GM12878 (cell line): ENCODE results near the gene BCL2L12. TPM values are rescaled to one million over a fixed set of nuclear protein-coding genes. Genes with fewer than 3 reads are reported as not detected.

Source experiments
- ATAC-seq: fragments of 200-7000 bp; cut with Tn5 transposase; 3 replicates; pipeline ENCODE4 v1.9.1; 2020; ENCODE audit warnings: mild to moderate bottlenecking, moderate library complexity
- BruUV-seq: library from RNA; stranded (reverse); fragments of 400-500 nt; replicated peaks from 2 replicates; lab custom pipeline; 2021; lab: Mats Ljungman, UMichigan
- CTCF ChIA-PET: fragments of 300-600 bp; sonication (Branson Sonifier 250); formaldehyde crosslinking; extraction: SDS; loops from one replicate; lab custom pipeline; 2021; ENCODE audit warnings: inconsistent platforms; lab: Yijun Ruan, JAX
- POLR2A ChIA-PET: fragments of 350-600 bp; formaldehyde crosslinking; extraction: SDS; loops from one replicate; lab custom pipeline; 2021; ENCODE audit warnings: inconsistent platforms; lab: Charles Lee
- RAD21 ChIA-PET: fragments of 300-600 bp; sonication (Branson Sonifier 250); formaldehyde crosslinking; loops from one replicate; lab custom pipeline; 2023; ENCODE audit warnings: antibody characterized with exemption; ENCODE audit not compliant: unreplicated experiment; lab: Charles Lee
- SMC1A ChIA-PET: fragments of 300-600 bp; sonication (Branson Sonifier 250); formaldehyde crosslinking; loops from one replicate; lab custom pipeline; 2023; ENCODE audit not compliant: unreplicated experiment, uncharacterized antibody; lab: Charles Lee
- DNase-seq: peaks from one replicate; pipeline ENCODE4 v3.0.0-alpha.2; 2011; ENCODE audit warnings: low read depth, low spot score
- FAIRE-seq: peaks from 3 replicates; lab custom pipeline; 2011; peaks lifted over from hg19 to GRCh38; lab: Jason Lieb, UNC
- H2AFZ ChIP-seq: 2 replicates; pipeline ENCODE4 v1.6.0; 2011; ENCODE audit warnings: low read depth, low read length, control low read depth; ENCODE audit not compliant: control insufficient read depth
- H3K27ac ChIP-seq: 2 replicates; pipeline ENCODE4 v1.5.1; 2011; ENCODE audit warnings: control low read depth; ENCODE audit not compliant: control insufficient read depth, insufficient read depth
- H3K27me3 ChIP-seq, 2 experiments: replicated peaks in 1 of 2; 2 replicates each; pipeline versions ENCODE4 v1.6.0 to v1.6.1; 2011; ENCODE audit warnings: low read length in 1 of 2; ENCODE audit not compliant: control insufficient read depth in 2 of 2, insufficient read depth in 2 of 2
- H3K36me3 ChIP-seq, 2 experiments: 2 replicates each; pipeline ENCODE4 v1.5.1; 2011; ENCODE audit warnings: low read length in 1 of 2; ENCODE audit not compliant: control insufficient read depth in 2 of 2, insufficient read depth in 2 of 2
- H3K4me1 ChIP-seq: 2 replicates; pipeline ENCODE4 v1.6.1; 2011; ENCODE audit warnings: mild to moderate bottlenecking, low read length, moderate library complexity, mixed read lengths; ENCODE audit not compliant: control insufficient read depth, insufficient read depth
- H3K4me2 ChIP-seq: 2 replicates; pipeline ENCODE4 v1.6.0; 2011; ENCODE audit warnings: control low read depth; ENCODE audit not compliant: control insufficient read depth, insufficient read depth
- H3K4me3 ChIP-seq: fragments of 200-600 bp; sonication (generic); 2 replicates; pipeline ENCODE4 v1.5.1; 2016
- H3K79me2 ChIP-seq: 2 replicates; pipeline ENCODE4 v1.6.0; 2011; ENCODE audit warnings: low read length; ENCODE audit not compliant: control insufficient read depth, insufficient read depth
- H3K9ac ChIP-seq: 2 replicates; pipeline ENCODE4 v1.8.0; 2011; ENCODE audit warnings: low read length, control low read depth, mixed read lengths; ENCODE audit not compliant: control insufficient read depth, insufficient read depth
- H3K9me3 ChIP-seq: replicated peaks from 3 replicates; pipeline ENCODE4 v1.5.1; 2011; ENCODE audit warnings: mild to moderate bottlenecking, low read length; ENCODE audit not compliant: control insufficient read depth, insufficient read depth
- H4K20me1 ChIP-seq: 2 replicates; pipeline ENCODE4 v1.6.0; 2011; ENCODE audit not compliant: control insufficient read depth, insufficient read depth
- CREB1 ChIP-seq: IDR thresholded peaks from 2 replicates; pipeline ENCODE4 v1.6.1; 2012; ENCODE audit warnings: low read depth, mild to moderate bottlenecking, inconsistent platforms
- E2F4 ChIP-seq: IDR thresholded peaks from 2 replicates; pipeline ENCODE4 v1.6.1; 2012; ENCODE audit warnings: low read depth, low read length, improper control_type of control experiment
- GABPA ChIP-seq: IDR thresholded peaks from 2 replicates; pipeline ENCODE4 v1.6.1; 2014; ENCODE audit warnings: antibody characterized with exemption, low read depth, mild to moderate bottlenecking, inconsistent platforms
- HDAC2 ChIP-seq: fragments of 200-600 bp; sonication (generic); IDR thresholded peaks from 2 replicates; pipeline ENCODE4 v1.6.1; 2017
- PKNOX1 ChIP-seq: fragments of 450-650 bp; IDR thresholded peaks from 2 replicates; pipeline ENCODE4 v1.6.1; 2016; ENCODE audit warnings: mild to moderate bottlenecking
- POU2F2 ChIP-seq: IDR thresholded peaks from 3 replicates; pipeline ENCODE4 v1.6.1; 2011; ENCODE audit warnings: low read depth, mild to moderate bottlenecking, low read length, borderline replicate concordance
- SMAD5 ChIP-seq: IDR thresholded peaks from 2 replicates; pipeline ENCODE4 v1.6.1; 2016; ENCODE audit warnings: antibody characterized with exemption, low read depth
- TCF3 ChIP-seq: IDR thresholded peaks from 2 replicates; pipeline ENCODE4 v1.6.1; 2012; ENCODE audit warnings: low read depth, mild to moderate bottlenecking, low read length, borderline replicate concordance; ENCODE audit not compliant: insufficient read depth
- ZZZ3 ChIP-seq: IDR thresholded peaks from 2 replicates; pipeline ENCODE4 v1.6.1; 2011; ENCODE audit warnings: low read depth; ENCODE audit not compliant: control insufficient read depth, insufficient read length
- WGBS: methylation state at CpG from one replicate; pipeline ENCODE4 v1.1.6; 2016; ENCODE audit warnings: low lambda C conversion rate; ENCODE audit not compliant: insufficient replicate concordance, insufficient coverage; ENCODE audit errors: missing lambda C conversion rate; 5-methylcytosine and 5-hydroxymethylcytosine counted together
- in situ Hi-C: fragments of 300-500 bp; cut with MboI; formaldehyde crosslinking; loops from 9 replicates; pipeline ENCODE4 v1.14.3; 2018; ENCODE audit warnings: mixed read lengths
- intact Hi-C: fragments of 100-400 bp; cut with micrococcal nuclease; formaldehyde crosslinking; loops from one replicate; pipeline ENCODE4 v1.14.2; 2022; ENCODE audit not compliant: unreplicated experiment
- polyA plus RNA-seq, 11 experiments: library from polyadenylated mRNA; depleted of rRNA in 4 of 11; unstranded in 6 of 11; stranded (reverse) in 5 of 11; fragments of >200 nt; fragmentation: Nextera tagmentation in 4 of 11; fragmentation: Illumina TruSeq in 1 of 11; extraction: Ambion mirVana in 4 of 11; extraction: Trizol in 1 of 11; gene quantifications; 1 replicate in 1 of 11; 2 replicates in 10 of 11; pipeline versions ENCODE4 v1.2.1 to v1.2.3, GENCODE V29; 2011 to 2016; ENCODE audit warnings: inconsistent platforms in 2 of 11, missing spikeins in 2 of 11, low read depth in 1 of 11
- total RNA-seq, 4 experiments: library from RNA; depleted of rRNA in 3 of 4; stranded (reverse); fragments of >200 nt in 3 of 4; fragmentation: Illumina TruSeq in 1 of 4; extraction: Trizol in 1 of 4; gene quantifications; 2 replicates each; pipeline versions ENCODE4 v1.2.1 to v1.2.3, GENCODE V29; 2013 to 2021

The BCL2L12 gene
- total and polyA plus RNA-seq, 10 of the 15 experiments (the other 5 are each of a cell fraction or from before 2014, with no cell fraction given): 1.8 to 143 (median 50.4) TPM

- DNase-seq (no peak), FAIRE-seq (no peak), ATAC-seq (no peak)
- no peak overlapping the region for H3K9ac ChIP-seq
- no peak overlapping the region for H2AFZ ChIP-seq
- H3K79me2 ChIP-seq: no peaks in the 10 kb centered on the region
- 94% methylated on average over 13 of the region's 13 CpGs for WGBS
- no peak for TF ChIP-seq POU2F2
- no peak for TF ChIP-seq CREB1
- no peak for TF ChIP-seq TCF3
- no peak for TF ChIP-seq E2F4
- TF ChIP-seq SMAD5: no peak
- no peak for TF ChIP-seq ZZZ3
- no peak for TF ChIP-seq HDAC2
- TF ChIP-seq GABPA: no peak
- TF ChIP-seq PKNOX1: no peak
- no peaks in the 10 kb centered on the region for H4K20me1 ChIP-seq
- in situ Hi-C loops (no loop called here), intact Hi-C loops (no loop called here)
- ChIA-PET RAD21 (no interaction called here), SMC1A (no interaction called here), CTCF (no interaction called here), POLR2A (no interaction called here)
- no peak overlapping the region for H3K4me3 ChIP-seq
- H3K4me2 ChIP-seq: no peak overlapping the region
- no TSS peak for BruUV-seq
- peaks cover 0 to 26% of the 10 kb centered on the region in 2 experiments; a peak in 3 of 4 replicates for H3K36me3 ChIP-seq
- H3K9me3 ChIP-seq: no peaks in the 10 kb centered on the region
- no peaks in the 10 kb centered on the region for H3K27me3 ChIP-seq
- H3K27ac ChIP-seq: no peak overlapping the region
- H3K4me1 ChIP-seq: no peaks in the 10 kb centered on the region
Observed at GRCh38 chr19:49653466-49653806, 12.3 kb upstream of the BCL2L12 start.
